Measurements from ENCODE around the gene BSG. TPM values are rescaled to one million over a fixed set of nuclear protein-coding genes. Genes with fewer than 3 reads are reported as not detected.

BSG gene
- total and polyA plus RNA-seq, 10 of the 15 experiments (the other 5 are each of a cell fraction or from before 2014, with no cell fraction given): 2.8 to 297 (median 199) TPM

GRCh38 chr19:555474-555808 is 17.0 kb upstream of the BSG start:
- WGBS (ENCODE audit: insufficient coverage, insufficient replicate concordance, low lambda C conversion rate, missing lambda C conversion rate): 69% methylated on average over 14 of the region's 14 CpGs
- ChIA-PET SMC1A (ENCODE audit: uncharacterized antibody, unreplicated experiment) (no interaction called here), POLR2A (interaction anchor here (0.6 kb wide), 2 partner anchors 20 to 110 kb away, joined by 3 to 5 read pairs; no protein-coding TSS in a partner anchor), CTCF (no interaction called here), RAD21 (ENCODE audit: unreplicated experiment) (no interaction called here)
- Histone ChIP-seq H2AFZ (ENCODE audit: control insufficient read depth, low read depth, low read length) (no peak overlapping the region), H3K27me3 (replicated peaks in 1 of 2; ENCODE audit: control insufficient read depth in 2 of 2, insufficient read depth in 2 of 2, low read length in 1 of 2) (no peaks in the 10 kb centered on the region), H3K4me3 (no peak overlapping the region), H3K79me2 (ENCODE audit: control insufficient read depth, insufficient read depth, low read length) (no peaks in the 10 kb centered on the region), H3K36me3 (ENCODE audit: control insufficient read depth in 2 of 2, insufficient read depth in 2 of 2, low read length in 1 of 2) (no peaks in the 10 kb centered on the region), H3K9me3 (replicated peaks; ENCODE audit: control insufficient read depth, insufficient read depth, low read length) (no peaks in the 10 kb centered on the region), H3K4me2 (ENCODE audit: control insufficient read depth, insufficient read depth) (no peak overlapping the region), H4K20me1 (ENCODE audit: control insufficient read depth, insufficient read depth) (no peaks in the 10 kb centered on the region), H3K4me1 (ENCODE audit: control insufficient read depth, insufficient read depth, low read length) (no peaks in the 10 kb centered on the region), H3K27ac (ENCODE audit: control insufficient read depth, insufficient read depth) (no peak overlapping the region), H3K9ac (ENCODE audit: control insufficient read depth, insufficient read depth, low read length) (no peak overlapping the region)
- no peak for FAIRE-seq
- BruUV-seq (replicated peaks): no TSS peak
- no peak for DNase-seq (ENCODE audit: low read depth, low spot score)
- no peak for ATAC-seq
- intact Hi-C loops (cut with micrococcal nuclease; ENCODE audit: unreplicated experiment): no loop called here
- TF ChIP-seq ZNF384 (IDR thresholded peaks at IDR 0.05; ENCODE audit: borderline replicate concordance, low read depth, low read length) (no peak), ELK1 (IDR thresholded peaks at IDR 0.05; ENCODE audit: low read depth, low read length) (no peak), PKNOX1 (IDR thresholded peaks at IDR 0.05) (no peak), LARP7 (IDR thresholded peaks at IDR 0.05) (no peak), POLR2A (IDR thresholded peaks at IDR 0.05; ENCODE audit: low read depth, low read length) (no peak), NFYB (IDR thresholded peaks at IDR 0.05; ENCODE audit: insufficient read depth, low read depth, low read length) (no peak), SREBF1 (IDR thresholded peaks at IDR 0.05; ENCODE audit: low read length) (no peak), HDAC2 (IDR thresholded peaks at IDR 0.05) (no peak), SUZ12 (IDR thresholded peaks at IDR 0.05; ENCODE audit: unreplicated experiment) (no peak), NR2C1 (IDR thresholded peaks at IDR 0.05) (no peak), ZZZ3 (IDR thresholded peaks at IDR 0.05; ENCODE audit: control insufficient read depth, insufficient read length, low read depth) (no peak), YBX1 (IDR thresholded peaks at IDR 0.05) (no peak), MLLT1 (IDR thresholded peaks at IDR 0.05) (no peak), GATAD2B (conservative IDR thresholded peaks at IDR 0.05; ENCODE audit: low read depth) (no peak), CBFB (IDR thresholded peaks at IDR 0.05; ENCODE audit: low read depth) (no peak), ZNF207 (IDR thresholded peaks at IDR 0.05; ENCODE audit: borderline replicate concordance) (no peak), ZNF622 (IDR thresholded peaks at IDR 0.05) (no peak), TAF1 (IDR thresholded peaks at IDR 0.05; ENCODE audit: borderline replicate concordance, low read depth, low read length) (no peak), BCLAF1 (IDR thresholded peaks at IDR 0.05) (no peak)
- in situ Hi-C loops (cut with MboI): no loop called here
